K562 (cell line): ENCODE results near the gene DYNC1H1. TPM values are rescaled to one million over a fixed set of nuclear protein-coding genes. Genes with fewer than 3 reads are reported as not detected.

Source experiments
- ATAC-seq: fragments of 200-7000 bp; cut with Tn5 transposase; 3 replicates; pipeline ENCODE4 v1.9.1; 2020; ENCODE audit warnings: moderate library complexity
- BruUV-seq: library from RNA; stranded (reverse); fragments of 400-500 nt; replicated peaks from 2 replicates; lab custom pipeline; 2021; lab: Mats Ljungman, UMichigan
- CTCF ChIA-PET: fragments of 300-600 bp; formaldehyde crosslinking; extraction: SDS; loops from one replicate; lab custom pipeline; 2021; ENCODE audit warnings: low intra/inter-chr PET ratio; lab: Yijun Ruan, JAX
- POLR2A ChIA-PET: fragments of 300-600, 350-650 bp; sonication (Branson Sonifier 250); formaldehyde crosslinking; extraction: SDS; loops from one replicate; lab custom pipeline; 2021; ENCODE audit warnings: antibody characterized with exemption, inconsistent platforms; lab: Yijun Ruan, JAX
- DNase-seq, 4 experiments: peaks; one replicate each; pipeline versions ENCODE4 v3.0.0 to v3.0.0-alpha.2; 2011 to 2018; ENCODE audit warnings: low spot score in 3 of 4, mixed read lengths in 3 of 4; ENCODE audit errors: extremely low read depth in 1 of 4
- FAIRE-seq: peaks from 2 replicates; lab custom pipeline; 2011; peaks lifted over from hg19 to GRCh38; lab: Jason Lieb, UNC
- H2AFZ ChIP-seq: 2 replicates; pipeline ENCODE4 v1.6.0; 2011; ENCODE audit warnings: low read depth, low read length, control low read depth, inconsistent platforms
- H3K27ac ChIP-seq: fragments of 200-600 bp; 3 replicates; pipeline ENCODE4 v1.8.0; 2011; ENCODE audit warnings: low read depth, mild to moderate bottlenecking, control low read depth, inconsistent platforms, low read length, moderate library complexity, mixed read lengths; ENCODE audit errors: extremely low read depth
- H3K27me3 ChIP-seq, 2 experiments: fragments of 300-600 bp in 1 of 2; 2 replicates in 1 of 2; 3 replicates in 1 of 2; pipeline versions ENCODE4 v1.6.0 to v1.8.0; 2011; ENCODE audit warnings: inconsistent platforms in 2 of 2, low read length in 2 of 2, mild to moderate bottlenecking in 1 of 2, mixed read lengths in 1 of 2, moderate library complexity in 1 of 2; ENCODE audit not compliant: control insufficient read depth in 2 of 2, insufficient read depth in 2 of 2
- H3K36me3 ChIP-seq: fragments of 300-600 bp; 3 replicates; pipeline ENCODE4 v1.8.0; 2011; ENCODE audit warnings: mild to moderate bottlenecking, low read length, inconsistent platforms; ENCODE audit not compliant: control insufficient read depth, insufficient read depth
- H3K4me1 ChIP-seq, 2 experiments: fragments of 200-600 bp in 1 of 2; replicated peaks in 1 of 2; 2 replicates in 1 of 2; 3 replicates in 1 of 2; pipeline versions ENCODE4 v1.5.1 to v1.8.0; 2011; ENCODE audit warnings: inconsistent platforms in 2 of 2, low read length in 2 of 2, mild to moderate bottlenecking in 1 of 2, mixed read lengths in 1 of 2, moderate library complexity in 1 of 2; ENCODE audit not compliant: control insufficient read depth in 2 of 2, insufficient read depth in 2 of 2
- H3K4me2 ChIP-seq: 2 replicates; pipeline ENCODE4 v1.6.1; 2011; ENCODE audit warnings: low read length, control low read depth, inconsistent platforms, mixed read lengths; ENCODE audit not compliant: insufficient read depth
- H3K4me3 ChIP-seq: fragments of 200-600 bp; sonication (generic), shearing (Covaris generic); 2 replicates; pipeline ENCODE4 v1.5.1; 2016; ENCODE audit warnings: control low read depth, inconsistent platforms
- H3K79me2 ChIP-seq: fragments of 200-600 bp; 3 replicates; pipeline ENCODE4 v1.8.0; 2011; ENCODE audit warnings: low read length, inconsistent platforms; ENCODE audit not compliant: control insufficient read depth, insufficient read depth
- H3K9ac ChIP-seq, 2 experiments: 2 replicates each; pipeline versions ENCODE4 v1.6.0 to v1.6.1; 2011; ENCODE audit warnings: low read depth in 2 of 2, low read length in 2 of 2, control low read depth in 1 of 2, inconsistent platforms in 1 of 2, mild to moderate bottlenecking in 1 of 2, mixed read lengths in 1 of 2; ENCODE audit not compliant: insufficient read depth in 1 of 2
- H3K9me1 ChIP-seq: one replicate; pipeline ENCODE4 v1.6.0; 2011; ENCODE audit warnings: inconsistent platforms, mild to moderate bottlenecking, low read length, moderate library complexity; ENCODE audit not compliant: control insufficient read depth, insufficient read depth
- H3K9me3 ChIP-seq: replicated peaks from 2 replicates; pipeline ENCODE4 v1.5.1; 2011; ENCODE audit warnings: low read depth, low read length, inconsistent platforms; ENCODE audit not compliant: control insufficient read depth, insufficient read depth
- H4K20me1 ChIP-seq: replicated peaks from 2 replicates; pipeline ENCODE4 v1.6.1; 2011; ENCODE audit warnings: low read length, inconsistent platforms, mixed read lengths; ENCODE audit not compliant: control insufficient read depth, insufficient read depth
- ATF7 ChIP-seq: fragments of 450-650 bp; IDR thresholded peaks from 2 replicates; pipeline ENCODE4 v1.7.1; 2014; ENCODE audit warnings: mild to moderate bottlenecking, moderate library complexity
- HMG20A ChIP-seq: fragments of 450-650 bp; formaldehyde crosslinking; conservative IDR thresholded peaks from 2 replicates; pipeline ENCODE4 v1.4.0; 2020; ENCODE audit warnings: mild to moderate bottlenecking, mixed read lengths
- KDM4B ChIP-seq, 2 experiments: fragments of 450-650 bp in 1 of 2; sonication (generic) in 1 of 2; IDR thresholded peaks; 2 replicates each; pipeline ENCODE4 v1.6.1; 2016 to 2017; ENCODE audit warnings: borderline replicate concordance in 2 of 2, antibody characterized with exemption in 1 of 2, low read depth in 1 of 2, mild to moderate bottlenecking in 1 of 2
- SRF ChIP-seq, 2 experiments: fragments of 250-450, 450-650 bp in 1 of 2; sonication (Bioruptor Pico) in 1 of 2; sonication (generic) in 1 of 2; formaldehyde crosslinking; IDR thresholded peaks; 2 replicates each; pipeline versions ENCODE4 v1.5.0 to v1.5.1; 2020 to 2022; ENCODE audit warnings: mild to moderate bottlenecking in 1 of 2, missing genetic modification reagents in 1 of 2
- TEAD4 ChIP-seq, 2 experiments: sonication (generic) in 1 of 2; formaldehyde crosslinking in 1 of 2; IDR thresholded peaks; 2 replicates each; pipeline versions ENCODE4 v1.6.1 to v1.8.0; 2012 to 2022; ENCODE audit warnings: borderline replicate concordance in 1 of 2, inconsistent platforms in 1 of 2, low read length in 1 of 2, mild to moderate bottlenecking in 1 of 2, missing genetic modification reagents in 1 of 2
- ZBTB12 ChIP-seq: fragments of 250-450 bp; sonication (Bioruptor Pico); IDR thresholded peaks from 2 replicates; pipeline ENCODE4 v1.4.0; 2020
- ZC3H11A ChIP-seq: IDR thresholded peaks from 2 replicates; pipeline ENCODE4 v1.6.1; 2012; ENCODE audit warnings: low read depth, low read length, improper control_type of control experiment
- ZKSCAN3 ChIP-seq: fragments of 250-450 bp; sonication (Bioruptor Pico); IDR thresholded peaks from 2 replicates; pipeline ENCODE4 v1.4.0; 2020
- ZNF239 ChIP-seq: fragments of 250-450 bp; sonication (Bioruptor Pico); IDR thresholded peaks from 2 replicates; pipeline ENCODE4 v1.4.0; 2020; ENCODE audit warnings: mild to moderate bottlenecking
- ZNF316 ChIP-seq: fragments of 450-650 bp; IDR thresholded peaks from 2 replicates; pipeline ENCODE4 v1.6.1; 2016
- ZNF780A ChIP-seq: fragments of 250-450 bp; sonication (Bioruptor Pico); IDR thresholded peaks from 2 replicates; pipeline ENCODE4 v1.5.0; 2021; ENCODE audit warnings: mild to moderate bottlenecking
- WGBS: fragments of 100-300 bp; shearing (Covaris generic); methylation state at CpG from one replicate; pipeline ENCODE4 v1.1.6; 2016; ENCODE audit warnings: low coverage, mixed read lengths; ENCODE audit not compliant: insufficient coverage; ENCODE audit errors: missing lambda C conversion rate; 5-methylcytosine and 5-hydroxymethylcytosine counted together
- in situ Hi-C: fragments of 300-500 bp; cut with MboI; formaldehyde crosslinking; loops from 4 replicates; pipeline ENCODE4 v1.15.0; 2018; ENCODE audit warnings: inconsistent platforms, mixed read lengths
- intact Hi-C: fragments of 100-400 bp; cut with micrococcal nuclease; formaldehyde crosslinking; loops from 2 replicates; pipeline ENCODE4 v1.14.2; 2022
- polyA plus RNA-seq, 8 experiments: library from polyadenylated mRNA; depleted of rRNA in 4 of 8; stranded (reverse) in 5 of 8; unstranded in 3 of 8; fragments of >200 nt; fragmentation: Nextera tagmentation in 2 of 8; fragmentation: Illumina TruSeq in 1 of 8; extraction: Ambion mirVana in 2 of 8; extraction: Trizol in 1 of 8; gene quantifications; 2 replicates each; pipeline versions ENCODE4 v1.2.1 to v1.2.3, GENCODE V29; 2011 to 2014; ENCODE audit warnings: inconsistent platforms in 1 of 8, missing spikeins in 1 of 8
- total RNA-seq, 7 experiments: library from RNA; depleted of rRNA in 6 of 7; stranded (reverse); fragments of >200 nt in 6 of 7; fragmentation: Illumina TruSeq in 2 of 7; extraction: Trizol in 2 of 7; gene quantifications; 2 replicates each; pipeline versions ENCODE4 v1.2.1 to v1.2.3, GENCODE V29; 2011 to 2021; ENCODE audit warnings: low replicate concordance in 1 of 7

The DYNC1H1 gene
- total and polyA plus RNA-seq, 9 of the 15 experiments (the other 6 are each of a cell fraction or from before 2014, with no cell fraction given) = 31.9 to 335 (median 115) TPM

GRCh38 chr14:101956179-101956885, 8.0 kb upstream of the DYNC1H1 start:
- H3K27ac ChIP-seq = no peak overlapping the region
- no peaks in the 10 kb centered on the region for H3K79me2 ChIP-seq
- H4K20me1 ChIP-seq = no peaks in the 10 kb centered on the region
- intact Hi-C loops (no loop called here), in situ Hi-C loops (no loop called here)
- H3K4me2 ChIP-seq = no peak overlapping the region
- no peak for ATAC-seq
- no peak overlapping the region for H3K4me3 ChIP-seq
- FAIRE-seq = no peak
- ChIA-PET POLR2A (interaction anchor here (1.3 kb wide), 1 partner anchor 8 kb away, joined by 4 read pairs; no protein-coding TSS in a partner anchor), CTCF (no interaction called here)
- WGBS = 61% methylated on average over 19 of the region's 25 CpGs
- TF ChIP-seq ZNF316 (no peak), ZKSCAN3 (CRISPR knock-in tag) (no peak), ZNF239 (CRISPR knock-in tag) (no peak), ZBTB12 (CRISPR knock-in tag) (no peak), SRF (CRISPR knock-in tag; IDR thresholded peaks at IDR 0.05) (no peak), HMG20A (no peak), TEAD4 (IDR thresholded peaks at IDR 0.05; ENCODE audit: low read length) (no peak), TEAD4 (CRISPR knock-in tag; IDR thresholded peaks at IDR 0.05; ENCODE audit: borderline replicate concordance) (no peak), ATF7 (no peak), ZNF780A (CRISPR knock-in tag) (no peak), KDM4B (IDR thresholded peaks at IDR 0.05; ENCODE audit: borderline replicate concordance in 2 of 2, low read depth in 1 of 2) (no peak), ZC3H11A (no peak)
- H3K36me3 ChIP-seq = no peaks in the 10 kb centered on the region
- H3K9me1 ChIP-seq = no peaks in the 10 kb centered on the region
- H2AFZ ChIP-seq = no peak overlapping the region
- peak overlapping the region in 1 of 2 experiments; percentile 76; a peak in 2 of 4 replicates for H3K9ac ChIP-seq
- no peak for DNase-seq
- H3K9me3 ChIP-seq = no peaks in the 10 kb centered on the region
- H3K4me1 ChIP-seq = peaks cover 14 to 20% of the 10 kb centered on the region in 2 experiments
- no peaks in the 10 kb centered on the region for H3K27me3 ChIP-seq
- no TSS peak for BruUV-seq
